ENCODE results near the gene KCNK15.

The KCNK15 gene

DNA sequence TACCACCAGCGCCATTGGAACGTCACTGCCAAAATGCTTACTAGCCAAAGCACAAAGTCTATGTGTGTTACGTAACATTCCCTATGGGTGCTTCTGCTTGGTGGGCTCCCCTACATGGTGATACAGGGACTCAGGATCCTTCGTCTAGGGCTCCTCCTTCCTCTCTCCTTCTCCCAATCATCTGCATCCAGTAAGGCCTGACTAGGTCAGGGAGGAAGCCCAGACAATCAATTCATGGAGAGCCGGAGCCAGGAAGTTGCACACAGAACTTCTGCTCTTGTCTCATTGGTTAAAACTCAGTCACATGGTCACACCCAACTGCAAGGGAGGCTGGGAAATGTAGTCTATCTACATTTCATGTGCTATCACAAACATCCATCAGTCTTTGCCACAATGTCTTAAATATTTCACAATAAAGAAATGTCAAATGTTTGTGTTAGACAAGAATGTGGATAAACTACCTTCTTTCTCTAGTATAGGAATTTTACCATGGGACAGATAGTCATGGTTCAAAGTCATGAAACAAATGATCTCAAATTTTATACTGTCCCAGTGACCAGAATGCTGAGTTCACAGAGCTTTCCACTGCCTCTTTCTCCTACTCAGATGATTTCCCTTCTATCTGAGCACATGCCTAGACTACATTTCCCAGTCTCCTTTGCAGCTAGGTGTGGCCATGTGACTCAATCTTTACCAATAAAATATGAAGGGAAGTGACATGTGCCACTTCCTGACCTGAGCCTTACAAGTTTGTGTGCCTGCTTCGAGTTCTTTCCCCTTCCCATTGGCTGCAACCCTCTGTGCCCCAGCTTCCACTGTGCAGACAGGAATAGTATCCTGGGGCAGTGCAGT lies 9.3 kb upstream of the KCNK15 start:
- Mint-ChIP-seq H3K27ac (peak overlapping the region; percentile 85), H3K27me3 (peaks cover 5% of the 10 kb centered on the region), H3K36me3 (ENCODE audit: low read depth) (no peaks in the 10 kb centered on the region), H3K4me1 (ENCODE audit: low read depth) (peaks cover 14% of the 10 kb centered on the region), H3K9me3 (peaks cover 13% of the 10 kb centered on the region), H3K4me3 (peak overlapping the region; percentile 51)
- intact Hi-C loops (cut with micrococcal nuclease) = no loop called here

DNA sequence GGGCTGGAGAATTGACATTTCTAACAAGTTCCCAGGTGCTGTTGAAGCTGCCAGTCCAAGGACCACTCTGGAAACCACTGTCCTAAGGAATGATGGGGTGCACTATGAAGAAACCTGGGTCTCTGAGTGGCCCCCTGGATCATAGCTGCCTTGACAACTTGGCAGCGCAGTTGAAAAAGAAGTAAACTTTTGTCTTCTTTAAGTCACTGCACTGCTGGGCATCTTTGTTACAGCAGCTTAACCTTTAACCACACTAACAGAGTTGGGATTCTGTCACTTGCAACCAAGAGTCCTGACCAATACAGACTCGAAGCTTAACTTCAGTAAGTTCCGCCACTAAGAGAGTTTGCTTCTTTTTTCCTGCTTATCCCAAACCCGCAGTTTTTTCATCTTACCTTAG lies 8.5 kb upstream of the KCNK15 start:
- Mint-ChIP-seq H3K27ac (no peak overlapping the region), H3K36me3 (ENCODE audit: low read depth) (no peaks in the 10 kb centered on the region), H3K9me3 (peaks cover 13% of the 10 kb centered on the region), H3K4me1 (ENCODE audit: low read depth) (peaks cover 14% of the 10 kb centered on the region), H3K4me3 (no peak overlapping the region), H3K27me3 (peaks cover 10% of the 10 kb centered on the region)
- intact Hi-C loops (cut with micrococcal nuclease) = no loop called here

DNA sequence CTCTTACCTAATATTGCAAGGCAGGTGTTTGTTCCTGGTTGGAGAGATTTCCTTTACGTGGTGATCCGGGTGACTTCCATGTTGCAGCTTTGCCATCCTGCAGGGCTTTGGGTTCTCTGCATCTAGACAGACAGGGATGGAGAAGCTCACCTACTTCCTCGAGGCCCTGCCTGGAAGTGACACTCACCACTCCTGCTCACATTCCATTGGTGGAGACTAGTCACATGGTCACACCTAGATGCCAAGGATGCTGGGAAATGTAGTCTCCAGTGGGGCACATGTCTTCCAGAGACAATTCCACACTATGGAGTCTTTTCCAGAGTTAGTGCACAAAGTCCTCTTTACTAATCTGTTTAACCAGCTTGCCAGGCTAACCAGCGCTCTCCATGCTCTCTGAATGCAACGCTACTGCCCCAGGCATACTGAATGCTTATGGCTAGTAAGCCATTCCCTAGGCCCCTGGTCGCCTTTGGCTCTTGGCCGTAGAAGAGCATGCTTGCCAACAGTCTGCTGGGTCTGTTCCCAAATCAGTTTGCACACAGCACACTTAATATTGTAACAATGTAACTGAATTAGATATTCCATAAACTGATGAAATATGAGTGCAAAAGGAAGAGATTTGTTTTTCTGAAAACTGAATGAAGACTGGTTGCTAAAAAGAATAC lies 6.7 kb upstream of the KCNK15 start:
- H3K9me3 Mint-ChIP-seq = peaks cover 13% of the 10 kb centered on the region
- no peaks in the 10 kb centered on the region for H3K36me3 Mint-ChIP-seq (ENCODE audit: low read depth)
- peaks cover 21% of the 10 kb centered on the region for H3K27me3 Mint-ChIP-seq
- H3K4me1 Mint-ChIP-seq (ENCODE audit: low read depth) = peaks cover 7% of the 10 kb centered on the region
- H3K27ac Mint-ChIP-seq = no peak overlapping the region
- intact Hi-C loops (cut with micrococcal nuclease) = no loop called here
- no peak overlapping the region for H3K4me3 Mint-ChIP-seq

DNA sequence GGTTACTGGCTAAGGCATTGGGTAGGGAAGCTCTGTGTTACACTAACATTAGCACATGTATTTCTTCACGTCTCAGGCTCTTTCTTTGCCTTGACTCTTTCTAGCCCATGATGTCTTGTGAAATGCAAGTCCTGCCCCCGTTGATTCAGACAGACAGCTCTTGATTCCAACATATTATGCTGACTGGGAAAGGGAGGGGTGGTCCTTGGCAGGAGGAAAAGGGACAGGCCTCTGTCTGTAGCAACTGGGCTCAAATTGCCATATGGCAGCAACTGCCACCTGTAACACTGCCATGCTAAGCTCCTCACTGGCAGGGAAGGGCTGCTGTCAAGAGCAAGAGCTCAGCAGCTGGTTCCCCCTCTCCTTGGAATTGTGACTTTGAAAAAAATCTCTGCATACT lies 5.7 kb upstream of the KCNK15 start:
- Mint-ChIP-seq H3K36me3 (ENCODE audit: low read depth) (no peaks in the 10 kb centered on the region), H3K27ac (no peak overlapping the region), H3K4me1 (ENCODE audit: low read depth) (peaks cover 7% of the 10 kb centered on the region), H3K27me3 (peaks cover 31% of the 10 kb centered on the region), H3K4me3 (no peak overlapping the region), H3K9me3 (peaks cover 13% of the 10 kb centered on the region)
- intact Hi-C loops (cut with micrococcal nuclease) = no loop called here

- Mint-ChIP-seq H3K27me3 (peaks cover 53% of the 10 kb centered on the region), H3K4me1 (ENCODE audit: low read depth) (no peaks in the 10 kb centered on the region), H3K27ac (no peak overlapping the region), H3K4me3 (no peak overlapping the region), H3K9me3 (no peaks in the 10 kb centered on the region), H3K36me3 (ENCODE audit: low read depth) (no peaks in the 10 kb centered on the region)
- intact Hi-C loops (cut with micrococcal nuclease) = no loop called here
Observed at GRCh38 chr20:44742304-44743079, 3.2 kb upstream of the KCNK15 start.

- H3K9me3 Mint-ChIP-seq = no peaks in the 10 kb centered on the region
- intact Hi-C loops (cut with micrococcal nuclease) = no loop called here
- no peak overlapping the region for H3K27ac Mint-ChIP-seq
- H3K4me1 Mint-ChIP-seq (ENCODE audit: low read depth) = no peaks in the 10 kb centered on the region
- H3K27me3 Mint-ChIP-seq = peaks cover 58% of the 10 kb centered on the region
- H3K36me3 Mint-ChIP-seq (ENCODE audit: low read depth) = no peaks in the 10 kb centered on the region
- H3K4me3 Mint-ChIP-seq = no peak overlapping the region
Observed at GRCh38 chr20:44743080-44743701, 2.5 kb upstream of the KCNK15 start.

DNA sequence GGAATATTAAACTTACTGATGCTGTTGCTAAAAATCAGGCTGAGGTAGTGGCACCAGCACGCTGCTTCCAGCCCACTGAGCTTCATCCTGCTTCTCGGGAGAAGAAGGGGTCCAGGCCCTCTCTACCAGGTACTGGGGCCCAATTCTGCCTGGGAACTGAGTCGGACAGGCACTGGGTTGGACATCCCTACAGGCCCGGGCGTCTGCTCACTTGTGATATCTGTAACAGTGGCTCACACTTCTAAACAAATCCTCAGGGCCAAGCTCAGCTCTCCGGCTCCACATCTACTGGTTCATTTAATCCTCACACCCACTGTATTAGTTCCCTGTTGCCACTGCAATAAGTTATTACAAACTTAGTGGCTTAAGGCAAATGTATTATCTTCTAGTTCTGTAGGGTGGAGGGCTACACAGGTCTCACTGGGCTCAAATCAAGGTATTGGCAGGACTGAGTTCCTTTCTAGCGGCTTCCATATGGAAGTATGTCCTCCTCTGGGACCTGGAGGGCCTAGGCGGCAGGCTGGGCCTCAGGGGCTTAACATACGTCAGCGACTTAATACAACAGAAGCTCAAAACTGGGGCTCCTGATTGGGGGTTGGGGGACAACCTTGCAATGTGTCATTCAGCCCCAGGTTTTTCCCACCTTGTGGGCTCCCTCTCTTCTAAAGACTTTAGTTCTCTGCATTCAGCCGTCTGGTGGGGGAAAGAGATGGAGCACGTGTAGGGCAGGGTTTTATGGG lies 1.6 kb upstream of the KCNK15 start:
- Mint-ChIP-seq H3K4me3 (no peak overlapping the region), H3K27me3 (peaks cover 64% of the 10 kb centered on the region), H3K9me3 (no peaks in the 10 kb centered on the region)

GRCh38 chr20:44745122-44745597 lies 505 bp upstream of the KCNK15 start:
- H3K36me3 Mint-ChIP-seq (ENCODE audit: low read depth) = no peaks in the 10 kb centered on the region
- no peak overlapping the region for H3K27ac Mint-ChIP-seq
- H3K27me3 Mint-ChIP-seq = peaks cover 74% of the 10 kb centered on the region
- intact Hi-C loops (cut with micrococcal nuclease) = loop anchor here (5.0 kb wide), 1 partner anchor 352 kb away; no protein-coding TSS in a partner anchor
- peak overlapping the region; percentile 10 for H3K4me3 Mint-ChIP-seq
- no peaks in the 10 kb centered on the region for H3K4me1 Mint-ChIP-seq (ENCODE audit: low read depth)
- H3K9me3 Mint-ChIP-seq = no peaks in the 10 kb centered on the region

More for the DNA sequence above, 1.6 kb upstream of the KCNK15 start:
- no peaks in the 10 kb centered on the region for H3K36me3 Mint-ChIP-seq (ENCODE audit: low read depth)
- no peaks in the 10 kb centered on the region for H3K4me1 Mint-ChIP-seq (ENCODE audit: low read depth)
- H3K27ac Mint-ChIP-seq = no peak overlapping the region
- intact Hi-C loops (cut with micrococcal nuclease) = no loop called here

GRCh38 chr20:44746367-44747165 lies 901 bp downstream of the KCNK15 start:
- no peaks in the 10 kb centered on the region for H3K9me3 Mint-ChIP-seq
- intact Hi-C loops (cut with micrococcal nuclease) = loop anchor here (1.0 to 5.0 kb wide), 2 partner anchors 121 to 351 kb away; no protein-coding TSS in a partner anchor
- H3K27me3 Mint-ChIP-seq = peaks cover 82% of the 10 kb centered on the region
- no peak overlapping the region for H3K27ac Mint-ChIP-seq
- H3K4me1 Mint-ChIP-seq (ENCODE audit: low read depth) = no peaks in the 10 kb centered on the region
- H3K36me3 Mint-ChIP-seq (ENCODE audit: low read depth) = no peaks in the 10 kb centered on the region
- peak overlapping the region; percentile 57 for H3K4me3 Mint-ChIP-seq

- no peak overlapping the region for H3K4me3 Mint-ChIP-seq
Observed at GRCh38 chr20:44747166-44748004, 1.7 kb downstream of the KCNK15 start.

GRCh38 chr20:44748005-44748370 lies 2.3 kb downstream of the KCNK15 start:
- Mint-ChIP-seq H3K27ac (no peak overlapping the region), H3K9me3 (no peaks in the 10 kb centered on the region), H3K27me3 (peaks cover 78% of the 10 kb centered on the region), H3K4me1 (ENCODE audit: low read depth) (no peaks in the 10 kb centered on the region), H3K36me3 (ENCODE audit: low read depth) (no peaks in the 10 kb centered on the region), H3K4me3 (no peak overlapping the region)
- intact Hi-C loops (cut with micrococcal nuclease) = loop anchor here (5.0 kb wide), 1 partner anchor 349 kb away; no protein-coding TSS in a partner anchor

More at GRCh38 chr20:44747166-44748004, 1.7 kb downstream of the KCNK15 start:
- intact Hi-C loops (cut with micrococcal nuclease) = loop anchor here (1.0 to 5.0 kb wide), 2 partner anchors 120 to 350 kb away; no protein-coding TSS in a partner anchor
- Mint-ChIP-seq H3K9me3 (no peaks in the 10 kb centered on the region), H3K36me3 (ENCODE audit: low read depth) (no peaks in the 10 kb centered on the region), H3K27me3 (peaks cover 79% of the 10 kb centered on the region), H3K27ac (no peak overlapping the region), H3K4me1 (ENCODE audit: low read depth) (no peaks in the 10 kb centered on the region)

All from dendritic cell treated with granulocyte-macrophage colony-stimulating factor and Interleukin-4, amounts not matched to agents 40 ng/mL and 50 ng/mL, for 4 days (primary cell).